Stomach (tissue), 9 donors: ENCODE results near the gene ATP8A2. TPM values are rescaled to one million over a fixed set of nuclear protein-coding genes. Genes with fewer than 3 reads are reported as not detected.

Experiments
- DNase-seq, 2 donors: peaks; one replicate each; pipeline versions ENCODE4 v3.0.0 to v3.0.0-alpha.2; 2013 to 2019
- H3K27ac ChIP-seq, 5 donors: fragments of 200-600 bp in 4 of 5; sonication (generic) in 4 of 5; one replicate each; pipeline ENCODE4 v1.5.1; 2013 to 2019; ENCODE audit warnings: mild to moderate bottlenecking in 1 of 5, moderate library complexity in 1 of 5
- H3K27me3 ChIP-seq, 3 donors: fragments of 200-600 bp; sonication (generic); one replicate each; pipeline ENCODE4 v1.5.1; 2017 to 2019; ENCODE audit warnings: mixed run types in 1 of 3
- H3K36me3 ChIP-seq, 4 donors: fragments of 200-600 bp; sonication (generic); 1 replicate in 3 of 4; 2 replicates in 1 of 4; pipeline ENCODE4 v1.5.1; 2016 to 2019
- H3K4me1 ChIP-seq, 4 donors: fragments of 200-600 bp; sonication (generic); one replicate each; pipeline ENCODE4 v1.5.1; 2016 to 2019
- H3K4me3 ChIP-seq, 4 donors: fragments of 200-600 bp; sonication (generic) in 3 of 4; one replicate each; pipeline ENCODE4 v1.5.1; 2016 to 2019; ENCODE audit warnings: mild to moderate bottlenecking in 1 of 4
- H3K9me3 ChIP-seq, 4 donors: fragments of 200-600 bp; sonication (generic); one replicate each; pipeline ENCODE4 v1.5.1; 2016 to 2019
- EP300 ChIP-seq: sonication (generic); formaldehyde crosslinking; IDR thresholded peaks from one replicate; pipeline ENCODE4 v1.6.1; 2017; ENCODE audit warnings: antibody characterized with exemption
- POLR2A ChIP-seq, 4 donors: fragments of 450-650 bp; IDR thresholded peaks; one replicate each; pipeline ENCODE4 v1.6.1; 2016; ENCODE audit warnings: antibody characterized with exemption in 4 of 4, control low read depth in 2 of 4, mild to moderate bottlenecking in 1 of 4, moderate library complexity in 1 of 4
- POLR2AphosphoS5 ChIP-seq, 3 donors: sonication (generic); formaldehyde crosslinking; IDR thresholded peaks; one replicate each; pipeline ENCODE4 v1.6.1; 2016; ENCODE audit warnings: antibody characterized with exemption in 3 of 3
- WGBS, 5 donors: extraction: QIAGEN DNeasy Blood & Tissue Kit in 3 of 5; methylation state at CpG; one replicate each; pipeline versions ENCODE4 v1.1.5 to v1.1.7; 2013 to 2018; 5-methylcytosine and 5-hydroxymethylcytosine counted together
- intact Hi-C: fragments of 100-400 bp; cut with DNase I; formaldehyde crosslinking; loops from one replicate; pipeline ENCODE4 v1.15.1; 2023; ENCODE audit warnings: low total_unique reads
- polyA plus RNA-seq, 3 donors: library from polyadenylated mRNA; stranded (reverse); fragments of 200-250 nt; gene quantifications; one replicate each; pipeline ENCODE4 v1.2.3, GENCODE V29; 2013
- total RNA-seq, 5 donors: library from RNA; depleted of rRNA; stranded (reverse); fragments of >200 nt; gene quantifications; one replicate each; pipeline versions ENCODE4 v1.1.0 to v1.2.3, GENCODE V29; 2014 to 2016
- TF ChIP-seq, protein P1 (sequence below), 7 experiments: fragments of 450-650 bp in 4 of 7; fragments of 200-600 bp in 3 of 7; sonication (generic) in 3 of 7; IDR thresholded peaks; one replicate each; pipeline ENCODE4 v1.5.1; 2016 to 2019; ENCODE audit warnings: antibody characterized with exemption in 7 of 7, control low read depth in 2 of 7, mild to moderate bottlenecking in 1 of 7
- donor health status: healthy with polysubstance abuse.
- donor health status: Bipolar disorder and iron deficiency.
- donor health status: healthy.

Gene ATP8A2
- total and polyA plus RNA-seq, 8 donors = 0.12 to 3.5 (median 0.20) TPM; not detected in 3

DNA sequence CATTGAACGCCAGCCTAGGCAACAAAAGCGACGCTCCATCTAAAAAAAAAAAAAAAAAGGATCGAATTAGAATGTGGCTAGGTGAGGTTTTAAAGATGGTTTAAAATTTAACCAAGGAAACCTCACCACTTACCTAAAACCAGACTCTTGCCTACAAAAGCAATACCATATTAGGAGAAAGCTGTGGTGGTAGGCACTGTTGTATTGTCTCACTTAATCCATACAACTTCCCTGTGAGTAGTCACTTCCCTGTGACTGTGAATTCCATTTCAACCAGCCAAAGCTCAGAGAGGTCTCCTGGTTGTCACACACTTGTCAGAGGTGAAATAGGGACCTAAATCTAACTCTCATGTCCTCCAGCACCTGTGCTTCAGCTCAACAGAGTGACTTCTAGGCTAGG, 664.6 kb downstream of the ATP8A2 start:
- Histone ChIP-seq H3K36me3 (no peaks in the 10 kb centered on the region), H3K9me3 (no peaks in the 10 kb centered on the region), H3K4me1 (no peaks in the 10 kb centered on the region), H3K27ac (no peak overlapping the region), H3K4me3 (no peak overlapping the region), H3K27me3 (no peaks in the 10 kb centered on the region)
- WGBS, 5 donors = 71 to 97% (median 90%) methylated on average over 4 of the region's 4 CpGs
- intact Hi-C loops = no loop called here
- TF ChIP-seq EP300 (no peak), POLR2AphosphoS5 (IDR thresholded peaks at IDR 0.05) (no peak), POLR2A (IDR thresholded peaks at IDR 0.05) (no peak)
- TF ChIP-seq, protein P1, sequence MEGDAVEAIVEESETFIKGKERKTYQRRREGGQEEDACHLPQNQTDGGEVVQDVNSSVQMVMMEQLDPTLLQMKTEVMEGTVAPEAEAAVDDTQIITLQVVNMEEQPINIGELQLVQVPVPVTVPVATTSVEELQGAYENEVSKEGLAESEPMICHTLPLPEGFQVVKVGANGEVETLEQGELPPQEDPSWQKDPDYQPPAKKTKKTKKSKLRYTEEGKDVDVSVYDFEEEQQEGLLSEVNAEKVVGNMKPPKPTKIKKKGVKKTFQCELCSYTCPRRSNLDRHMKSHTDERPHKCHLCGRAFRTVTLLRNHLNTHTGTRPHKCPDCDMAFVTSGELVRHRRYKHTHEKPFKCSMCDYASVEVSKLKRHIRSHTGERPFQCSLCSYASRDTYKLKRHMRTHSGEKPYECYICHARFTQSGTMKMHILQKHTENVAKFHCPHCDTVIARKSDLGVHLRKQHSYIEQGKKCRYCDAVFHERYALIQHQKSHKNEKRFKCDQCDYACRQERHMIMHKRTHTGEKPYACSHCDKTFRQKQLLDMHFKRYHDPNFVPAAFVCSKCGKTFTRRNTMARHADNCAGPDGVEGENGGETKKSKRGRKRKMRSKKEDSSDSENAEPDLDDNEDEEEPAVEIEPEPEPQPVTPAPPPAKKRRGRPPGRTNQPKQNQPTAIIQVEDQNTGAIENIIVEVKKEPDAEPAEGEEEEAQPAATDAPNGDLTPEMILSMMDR (IDR thresholded peaks at IDR 0.05) = no peak
- DNase-seq = no peak

DNA sequence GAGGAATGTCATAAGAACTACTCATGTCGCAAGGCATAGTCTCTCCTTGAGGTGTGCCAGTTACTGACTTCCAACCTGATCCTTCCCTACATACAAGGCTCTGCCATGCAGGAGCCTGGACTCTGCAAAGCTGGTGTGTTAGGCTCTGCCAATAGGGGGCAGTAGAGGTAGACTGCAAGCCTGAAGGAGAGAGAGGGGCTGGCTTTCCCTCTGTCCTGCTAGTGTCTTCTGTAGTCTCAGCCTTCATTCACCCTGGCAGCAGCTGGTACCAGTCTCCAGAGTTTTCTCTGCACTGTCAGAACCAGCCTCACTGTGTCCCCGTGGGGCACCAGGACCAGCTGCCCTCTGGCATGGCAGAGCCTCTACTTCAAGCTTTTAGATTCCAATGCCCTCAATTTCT, 665.5 kb downstream of the ATP8A2 start:
- intact Hi-C loops = no loop called here
- no peaks in the 10 kb centered on the region for H3K27me3 ChIP-seq
- 51 to 67% (median 58%) methylated on average over 2 of the region's 2 CpGs for WGBS, 5 donors
- no peaks in the 10 kb centered on the region for H3K4me1 ChIP-seq
- TF ChIP-seq POLR2A (IDR thresholded peaks at IDR 0.05) = no peak
- TF ChIP-seq, protein P1 (IDR thresholded peaks at IDR 0.05) = peak in 1 of 7 experiments; percentile 19
- H3K9me3 ChIP-seq = no peaks in the 10 kb centered on the region
- peak in 1 of 2 donors; percentile 40 for DNase-seq
- no peak overlapping the region for H3K4me3 ChIP-seq
- H3K27ac ChIP-seq = no peak overlapping the region
- no peaks in the 10 kb centered on the region for H3K36me3 ChIP-seq

DNA sequence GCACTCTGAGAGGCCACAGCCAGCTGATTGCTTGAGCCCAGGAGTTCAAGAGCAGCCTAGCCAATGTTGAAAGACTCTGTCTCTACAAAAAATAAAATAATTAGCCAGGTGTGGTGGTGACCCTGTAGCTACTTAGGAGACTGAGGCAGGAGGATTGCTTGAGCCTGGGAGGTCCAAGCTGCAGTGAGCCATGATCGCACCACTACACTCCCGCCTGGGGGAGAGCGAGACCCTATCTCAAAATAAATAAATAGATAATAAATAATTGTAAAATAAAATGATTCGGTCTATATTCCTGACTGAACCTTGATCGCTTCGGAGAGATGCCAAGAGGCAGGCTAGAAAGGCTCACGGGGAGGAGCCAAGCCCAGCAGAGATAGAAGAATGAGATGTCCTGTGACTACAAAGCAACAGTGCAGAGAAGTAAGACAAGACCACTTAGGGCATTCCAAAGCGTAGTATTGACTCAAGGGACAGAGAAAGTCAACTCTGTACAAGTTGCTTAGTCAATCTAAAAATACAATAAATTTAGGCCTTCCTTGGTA, 667.2 kb downstream of the ATP8A2 start:
- no peaks in the 10 kb centered on the region for H3K27me3 ChIP-seq
- 92 to 95% (median 94%) methylated on average over 8 of the region's 8 CpGs for WGBS, 5 donors
- no peak overlapping the region for H3K27ac ChIP-seq
- H3K4me1 ChIP-seq = no peaks in the 10 kb centered on the region
- TF ChIP-seq, protein P1 (IDR thresholded peaks at IDR 0.05) = no peak
- TF ChIP-seq EP300 (no peak), POLR2A (IDR thresholded peaks at IDR 0.05) (no peak), POLR2AphosphoS5 (IDR thresholded peaks at IDR 0.05) (no peak)
- no peaks in the 10 kb centered on the region for H3K9me3 ChIP-seq
- no peaks in the 10 kb centered on the region for H3K36me3 ChIP-seq
- intact Hi-C loops = no loop called here
- no peak for DNase-seq
- H3K4me3 ChIP-seq = no peak overlapping the region

DNA sequence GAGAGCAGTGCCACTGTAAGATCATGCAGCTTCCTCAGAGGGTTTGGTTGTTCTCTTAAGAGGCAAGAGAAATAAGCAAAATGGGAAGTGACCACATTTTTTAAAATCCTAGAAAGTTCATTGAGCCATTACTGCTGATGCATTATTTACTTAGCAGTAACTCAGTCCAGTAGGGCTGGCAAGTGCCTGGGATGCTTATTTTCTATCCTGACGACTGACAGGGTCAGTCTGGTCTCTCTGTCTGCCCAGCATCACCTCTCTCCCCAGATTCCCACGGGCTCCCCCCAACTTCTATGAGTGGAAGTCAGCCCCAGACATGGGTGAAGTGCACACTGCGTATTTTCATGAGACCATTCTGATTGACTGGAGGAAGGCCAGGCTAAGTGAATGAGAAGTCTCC, 669.7 kb downstream of the ATP8A2 start:
- Histone ChIP-seq H3K27me3 (peaks cover 0 to 3% (median 0%) of the 10 kb centered on the region in 3 donors), H3K4me1 (no peaks in the 10 kb centered on the region), H3K9me3 (no peaks in the 10 kb centered on the region), H3K4me3 (no peak overlapping the region), H3K36me3 (no peaks in the 10 kb centered on the region), H3K27ac (no peak overlapping the region)
- TF ChIP-seq POLR2AphosphoS5 (IDR thresholded peaks at IDR 0.05) (no peak), POLR2A (IDR thresholded peaks at IDR 0.05) (no peak), EP300 (no peak)
- TF ChIP-seq, protein P1 (IDR thresholded peaks at IDR 0.05) = no peak
- intact Hi-C loops = no loop called here
- WGBS, 5 donors = 57 to 74% (median 68%) methylated on average over 3 of the region's 3 CpGs
- DNase-seq = no peak
